Retinal pigment epithelial cell (primary cell): ENCODE results near the gene MRPS5.

Experiments
- DNase-seq: peaks from one replicate; pipeline ENCODE4 v3.0.0-alpha.2; 2010; ENCODE audit warnings: low read depth
- H3K4me3 ChIP-seq: 2 replicates; pipeline ENCODE4 v1.5.1; 2011; ENCODE audit warnings: mild to moderate bottlenecking, low read length, control low read depth, moderate library complexity
- CTCF ChIP-seq: conservative IDR thresholded peaks from 2 replicates; pipeline ENCODE4 v1.5.1; 2011; ENCODE audit warnings: low read depth, low read length, control low read depth, inconsistent platforms

MRPS5 gene

GRCh38 chr2:95060446-95061118 is 61.0 kb downstream of the MRPS5 start:
- no peak for TF ChIP-seq CTCF
- no peak for DNase-seq
- no peak overlapping the region for H3K4me3 ChIP-seq

- TF ChIP-seq CTCF = no peak
- DNase-seq = no peak
Measured at GRCh38 chr2:95059656-95060370, 61.8 kb downstream of the MRPS5 start.

GRCh38 chr2:95058989-95059641 is 62.5 kb downstream of the MRPS5 start:
- TF ChIP-seq CTCF = no peak
- no peak for DNase-seq
- H3K4me3 ChIP-seq = no peak overlapping the region

More at GRCh38 chr2:95059656-95060370, 61.8 kb downstream of the MRPS5 start:
- no peak overlapping the region for H3K4me3 ChIP-seq

GRCh38 chr2:95058466-95058988 is 63.1 kb downstream of the MRPS5 start:
- no peak for TF ChIP-seq CTCF
- H3K4me3 ChIP-seq = no peak overlapping the region
- DNase-seq = no peak

GRCh38 chr2:95057535-95058370 is 63.9 kb downstream of the MRPS5 start:
- no peak for TF ChIP-seq CTCF
- H3K4me3 ChIP-seq = no peak overlapping the region
- DNase-seq = no peak
